ENCODE measurements around the gene RPS6KB2. TPM values are rescaled to one million over a fixed set of nuclear protein-coding genes. Genes with fewer than 3 reads are reported as not detected.

The RPS6KB2 gene
- total and polyA plus RNA-seq, 9 of the 15 experiments (the other 6 are each of a cell fraction or from before 2014, with no cell fraction given), result 0.42 to 122 (median 82.6) TPM

GRCh38 chr11:67463680-67464410 is 35.6 kb downstream of the RPS6KB2 start (continued):
- TF ChIP-seq SRF (CRISPR knock-in tag; IDR thresholded peaks at IDR 0.05) (no peak), PYGO2 (tag; IDR thresholded peaks at IDR 0.05) (no peak), GTF2E2 (tag; IDR thresholded peaks at IDR 0.05) (no peak), KHSRP (IDR thresholded peaks at IDR 0.05) (no peak), CBX2 (IDR thresholded peaks at IDR 0.05; ENCODE audit: insufficient read depth, low read length, poor library complexity, severe bottlenecking) (no peak), CBFB (CRISPR knock-in tag; IDR thresholded peaks at IDR 0.05) (peak; percentile 75), SP2 (IDR thresholded peaks at IDR 0.05; ENCODE audit: extremely low read depth, low read depth, low read length, poor library complexity, severe bottlenecking) (no peak), TAF7 (tag; IDR thresholded peaks at IDR 0.05) (no peak), FOXP1 (CRISPR knock-in tag; IDR thresholded peaks at IDR 0.05) (no peak; the same call in 1 of the 2 replicates), NELFE (IDR thresholded peaks at IDR 0.05; ENCODE audit: insufficient read depth, insufficient read length) (no peak), NONO (IDR thresholded peaks at IDR 0.05; ENCODE audit: low read depth in 2 of 2, low read length in 1 of 2) (no peak), ATF3 (IDR thresholded peaks at IDR 0.05) (peak; percentile 97), ATF3 (CRISPR knock-in tag; conservative IDR thresholded peaks at IDR 0.05) (peak; percentile 92), NFIC (IDR thresholded peaks at IDR 0.05) (no peak), SPI1 (IDR thresholded peaks at IDR 0.05; ENCODE audit: borderline replicate concordance, low read depth, low read length) (no peak), MAFK (IDR thresholded peaks at IDR 0.05; ENCODE audit: low read length) (no peak), ZNF778 (CRISPR knock-in tag; IDR thresholded peaks at IDR 0.05) (no peak), ZNF717 (CRISPR knock-in tag; IDR thresholded peaks at IDR 0.05) (peak; percentile 81; the same call in 1 of the 2 replicates), ZNF511 (CRISPR knock-in tag; IDR thresholded peaks at IDR 0.05) (peak; percentile 43; the same call in 1 of the 2 replicates), PHTF2 (CRISPR knock-in tag; IDR thresholded peaks at IDR 0.05) (no peak), SNIP1 (IDR thresholded peaks at IDR 0.05; ENCODE audit: low read depth) (no peak)
- TF ChIP-seq, protein P1, sequence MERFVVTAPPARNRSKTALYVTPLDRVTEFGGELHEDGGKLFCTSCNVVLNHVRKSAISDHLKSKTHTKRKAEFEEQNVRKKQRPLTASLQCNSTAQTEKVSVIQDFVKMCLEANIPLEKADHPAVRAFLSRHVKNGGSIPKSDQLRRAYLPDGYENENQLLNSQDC (CRISPR knock-in tag; IDR thresholded peaks at IDR 0.05), result no peak
- TF ChIP-seq, protein P2, sequence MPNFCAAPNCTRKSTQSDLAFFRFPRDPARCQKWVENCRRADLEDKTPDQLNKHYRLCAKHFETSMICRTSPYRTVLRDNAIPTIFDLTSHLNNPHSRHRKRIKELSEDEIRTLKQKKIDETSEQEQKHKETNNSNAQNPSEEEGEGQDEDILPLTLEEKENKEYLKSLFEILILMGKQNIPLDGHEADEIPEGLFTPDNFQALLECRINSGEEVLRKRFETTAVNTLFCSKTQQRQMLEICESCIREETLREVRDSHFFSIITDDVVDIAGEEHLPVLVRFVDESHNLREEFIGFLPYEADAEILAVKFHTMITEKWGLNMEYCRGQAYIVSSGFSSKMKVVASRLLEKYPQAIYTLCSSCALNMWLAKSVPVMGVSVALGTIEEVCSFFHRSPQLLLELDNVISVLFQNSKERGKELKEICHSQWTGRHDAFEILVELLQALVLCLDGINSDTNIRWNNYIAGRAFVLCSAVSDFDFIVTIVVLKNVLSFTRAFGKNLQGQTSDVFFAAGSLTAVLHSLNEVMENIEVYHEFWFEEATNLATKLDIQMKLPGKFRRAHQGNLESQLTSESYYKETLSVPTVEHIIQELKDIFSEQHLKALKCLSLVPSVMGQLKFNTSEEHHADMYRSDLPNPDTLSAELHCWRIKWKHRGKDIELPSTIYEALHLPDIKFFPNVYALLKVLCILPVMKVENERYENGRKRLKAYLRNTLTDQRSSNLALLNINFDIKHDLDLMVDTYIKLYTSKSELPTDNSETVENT (CRISPR knock-in tag; IDR thresholded peaks at IDR 0.05), result no peak
- TF ChIP-seq, protein P3, sequence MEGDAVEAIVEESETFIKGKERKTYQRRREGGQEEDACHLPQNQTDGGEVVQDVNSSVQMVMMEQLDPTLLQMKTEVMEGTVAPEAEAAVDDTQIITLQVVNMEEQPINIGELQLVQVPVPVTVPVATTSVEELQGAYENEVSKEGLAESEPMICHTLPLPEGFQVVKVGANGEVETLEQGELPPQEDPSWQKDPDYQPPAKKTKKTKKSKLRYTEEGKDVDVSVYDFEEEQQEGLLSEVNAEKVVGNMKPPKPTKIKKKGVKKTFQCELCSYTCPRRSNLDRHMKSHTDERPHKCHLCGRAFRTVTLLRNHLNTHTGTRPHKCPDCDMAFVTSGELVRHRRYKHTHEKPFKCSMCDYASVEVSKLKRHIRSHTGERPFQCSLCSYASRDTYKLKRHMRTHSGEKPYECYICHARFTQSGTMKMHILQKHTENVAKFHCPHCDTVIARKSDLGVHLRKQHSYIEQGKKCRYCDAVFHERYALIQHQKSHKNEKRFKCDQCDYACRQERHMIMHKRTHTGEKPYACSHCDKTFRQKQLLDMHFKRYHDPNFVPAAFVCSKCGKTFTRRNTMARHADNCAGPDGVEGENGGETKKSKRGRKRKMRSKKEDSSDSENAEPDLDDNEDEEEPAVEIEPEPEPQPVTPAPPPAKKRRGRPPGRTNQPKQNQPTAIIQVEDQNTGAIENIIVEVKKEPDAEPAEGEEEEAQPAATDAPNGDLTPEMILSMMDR (IDR thresholded peaks at IDR 0.05 in 2 of 3, conservative IDR thresholded peaks at IDR 0.05 in 1 of 3; ENCODE audit: insufficient read depth in 2 of 3, low read depth in 1 of 3, low read length in 3 of 3), result no peak

Measured in K562 (cell line).